HCT116 (cell line): Measurements from ENCODE around the gene LASP1NB.

Source experiments
- ATAC-seq: fragments of 200-7000 bp; cut with Tn5 transposase; 2 replicates; pipeline ENCODE4 v1.9.1; 2020; ENCODE audit warnings: mild to moderate bottlenecking, moderate library complexity
- BruUV-seq: library from RNA; stranded (reverse); fragments of 400-500 nt; replicated peaks from 2 replicates; lab custom pipeline; 2021; lab: Mats Ljungman, UMichigan
- CTCF ChIA-PET: fragments of 300-600 bp; sonication (Branson Sonifier 250); formaldehyde crosslinking; loops from one replicate; lab custom pipeline; 2021; ENCODE audit warnings: antibody characterized with exemption; lab: Charles Lee
- POLR2A ChIA-PET: fragments of 300-600, 350-600 bp; sonication (Branson Sonifier 250); formaldehyde crosslinking; loops from one replicate; lab custom pipeline; 2021; ENCODE audit warnings: antibody characterized with exemption; lab: Charles Lee
- RAD21 ChIA-PET, 2 experiments: fragments of 300-600 bp; sonication (Branson Sonifier 250); formaldehyde crosslinking; loops; one replicate each; lab custom pipeline; 2023; ENCODE audit warnings: low total read pairs in 2 of 2; ENCODE audit not compliant: uncharacterized antibody in 2 of 2, unreplicated experiment in 2 of 2, low non-redundant PET in 1 of 2; lab: Charles Lee
- DNase-seq: peaks from one replicate; pipeline ENCODE4 v3.0.0-alpha.2; 2010; ENCODE audit warnings: low read depth, low spot score
- H2AFZ ChIP-seq: fragments of 200-600 bp; shearing (Covaris generic), sonication (generic); 2 replicates; pipeline ENCODE4 v1.6.1; 2017; ENCODE audit warnings: low read depth, mixed run types, mixed read lengths, antibody characterized with exemption, low read length; ENCODE audit not compliant: poor library complexity, severe bottlenecking
- H3K27ac ChIP-seq: 2 replicates; pipeline ENCODE4 v1.5.1; 2012; ENCODE audit warnings: low read depth, low read length
- H3K27me3 ChIP-seq: fragments of 200-600 bp; sonication (generic); 2 replicates; pipeline ENCODE4 v1.6.1; 2016; ENCODE audit warnings: mixed run types, low read length, mixed read lengths; ENCODE audit not compliant: insufficient read depth
- H3K36me3 ChIP-seq, 2 experiments: fragments of 200-500 bp in 1 of 2; fragments of 200-600 bp in 1 of 2; sonication (Bioruptor generic) in 1 of 2; sonication (generic) in 1 of 2; 2 replicates each; pipeline versions ENCODE4 v1.5.1 to v1.6.1; 2014 to 2016; ENCODE audit warnings: low read length in 2 of 2, inconsistent platforms in 1 of 2, mixed read lengths in 1 of 2, mixed run types in 1 of 2; ENCODE audit not compliant: insufficient read depth in 2 of 2, control insufficient read depth in 1 of 2
- H3K4me1 ChIP-seq, 2 experiments: fragments of 200-600 bp in 1 of 2; sonication (generic) in 1 of 2; 2 replicates each; pipeline versions ENCODE4 v1.5.1 to v1.6.1; 2012 to 2017; ENCODE audit warnings: low read length in 2 of 2, inconsistent platforms in 1 of 2, mild to moderate bottlenecking in 1 of 2, mixed read lengths in 1 of 2, mixed run types in 1 of 2, moderate library complexity in 1 of 2; ENCODE audit not compliant: insufficient read depth in 2 of 2, control insufficient read depth in 1 of 2
- H3K4me2 ChIP-seq: fragments of 200-600 bp; sonication (generic); 2 replicates; pipeline ENCODE4 v1.6.1; 2017; ENCODE audit warnings: mixed run types, low read length, mixed read lengths
- H3K4me3 ChIP-seq, 2 experiments: fragments of 200-600 bp in 1 of 2; sonication (generic) in 1 of 2; replicated peaks in 1 of 2; 2 replicates each; pipeline ENCODE4 v1.5.1; 2011 to 2016; ENCODE audit warnings: low read length in 2 of 2, control low read depth in 1 of 2, low read depth in 1 of 2, mild to moderate bottlenecking in 1 of 2, mixed read lengths in 1 of 2, mixed run types in 1 of 2
- H3K79me2 ChIP-seq: fragments of 200-600 bp; sonication (generic); 2 replicates; pipeline ENCODE4 v1.6.1; 2017; ENCODE audit warnings: mild to moderate bottlenecking, mixed run types, low read length, moderate library complexity, mixed read lengths; ENCODE audit not compliant: insufficient read depth
- H3K9ac ChIP-seq: fragments of 200-600 bp; sonication (generic); 2 replicates; pipeline ENCODE4 v1.6.1; 2016; ENCODE audit warnings: low read length, mixed read lengths
- H3K9me2 ChIP-seq: fragments of 200-600 bp; sonication (generic), shearing (Covaris generic); 2 replicates; pipeline ENCODE4 v1.6.1; 2017; ENCODE audit warnings: mixed run types, mild to moderate bottlenecking, moderate library complexity; ENCODE audit not compliant: insufficient read depth
- H3K9me3 ChIP-seq, 2 experiments: fragments of 200-500 bp in 1 of 2; fragments of 200-600 bp in 1 of 2; sonication (Bioruptor generic) in 1 of 2; sonication (generic) in 1 of 2; 2 replicates each; pipeline ENCODE4 v1.6.1; 2014 to 2017; ENCODE audit warnings: low read length in 2 of 2, mixed read lengths in 2 of 2, inconsistent platforms in 1 of 2, low read depth in 1 of 2, mild to moderate bottlenecking in 1 of 2, mixed run types in 1 of 2, moderate library complexity in 1 of 2; ENCODE audit not compliant: control insufficient read depth in 1 of 2, insufficient read depth in 1 of 2
- H4K20me1 ChIP-seq: fragments of 200-600 bp; sonication (generic), shearing (Covaris generic); 2 replicates; pipeline ENCODE4 v1.6.1; 2017; ENCODE audit warnings: mixed run types, mild to moderate bottlenecking, moderate library complexity; ENCODE audit not compliant: insufficient read depth
- CBX3 ChIP-seq: IDR thresholded peaks from 2 replicates; pipeline ENCODE4 v1.6.1; 2012; ENCODE audit warnings: low read depth
- CEBPB ChIP-seq: IDR thresholded peaks from 2 replicates; pipeline ENCODE4 v1.6.1; 2012; ENCODE audit warnings: low read depth
- ELF1 ChIP-seq: IDR thresholded peaks from 2 replicates; pipeline ENCODE4 v1.6.1; 2012; ENCODE audit warnings: low read depth, borderline replicate concordance
- EZH2 ChIP-seq: fragments of 200-600 bp; sonication (generic); IDR thresholded peaks from 2 replicates; pipeline ENCODE4 v1.6.1; 2017; ENCODE audit warnings: antibody characterized with exemption, mixed run types
- EZH2phosphoT487 ChIP-seq: fragments of 200-600 bp; IDR thresholded peaks from 2 replicates; pipeline ENCODE4 v1.6.1; 2018; ENCODE audit warnings: antibody characterized with exemption, borderline replicate concordance
- FOSL1 ChIP-seq: IDR thresholded peaks from 2 replicates; pipeline ENCODE4 v1.6.1; 2012; ENCODE audit warnings: low read depth
- JUND ChIP-seq: IDR thresholded peaks from 2 replicates; pipeline ENCODE4 v1.6.1; 2012
- POLR2A ChIP-seq: IDR thresholded peaks from 2 replicates; pipeline ENCODE4 v1.7.0; 2011; ENCODE audit warnings: borderline replicate concordance; ENCODE audit not compliant: insufficient read depth, insufficient read length; ENCODE audit errors: extremely low read depth
- RAD21 ChIP-seq: IDR thresholded peaks from 2 replicates; pipeline ENCODE4 v1.6.1; 2012; ENCODE audit warnings: low read depth, mild to moderate bottlenecking
- SIN3A ChIP-seq: IDR thresholded peaks from 2 replicates; pipeline ENCODE4 v1.6.1; 2012; ENCODE audit warnings: low read depth
- SP1 ChIP-seq: IDR thresholded peaks from 2 replicates; pipeline ENCODE4 v1.6.1; 2012; ENCODE audit warnings: low read depth
- SRF ChIP-seq: IDR thresholded peaks from 2 replicates; pipeline ENCODE4 v1.6.1; 2012; ENCODE audit warnings: low read depth
- YY1 ChIP-seq: IDR thresholded peaks from 2 replicates; pipeline ENCODE4 v1.6.1; 2011; ENCODE audit warnings: low read length, low read depth, moderate library complexity, mild to moderate bottlenecking; ENCODE audit not compliant: insufficient replicate concordance; ENCODE audit errors: extremely low read depth
- ZNF274 ChIP-seq: fragments of 200-500 bp; sonication (Bioruptor generic); IDR thresholded peaks from 2 replicates; pipeline ENCODE4 v1.6.1; 2014; ENCODE audit warnings: mild to moderate bottlenecking, low read depth, low read length, inconsistent platforms
- intact Hi-C: fragments of 100-400 bp; cut with micrococcal nuclease; formaldehyde crosslinking; loops from 2 replicates; pipeline ENCODE4 v1.10.0; 2022
- TF ChIP-seq, protein P1 (sequence below): IDR thresholded peaks from 2 replicates; pipeline ENCODE4 v1.6.1; 2012; ENCODE audit warnings: low read depth
- TF ChIP-seq, protein P2 (sequence below): IDR thresholded peaks from 2 replicates; pipeline ENCODE4 v1.6.1; 2012
- TF ChIP-seq, protein P3 (sequence below), 3 experiments: fragments of 200-600 bp in 1 of 3; sonication (generic) in 1 of 3; IDR thresholded peaks in 2 of 3; conservative IDR thresholded peaks in 1 of 3; 2 replicates each; pipeline ENCODE4 v1.5.1; 2012 to 2017; ENCODE audit warnings: low read depth in 2 of 3, low read length in 2 of 3, antibody characterized with exemption in 1 of 3, borderline replicate concordance in 1 of 3, control low read depth in 1 of 3, mild to moderate bottlenecking in 1 of 3, mixed read lengths in 1 of 3, mixed run types in 1 of 3, moderate library complexity in 1 of 3; ENCODE audit not compliant: insufficient read depth in 1 of 3
- TF ChIP-seq, protein P4 (sequence below): IDR thresholded peaks from 2 replicates; pipeline ENCODE4 v1.6.1; 2012

Gene LASP1NB

DNA sequence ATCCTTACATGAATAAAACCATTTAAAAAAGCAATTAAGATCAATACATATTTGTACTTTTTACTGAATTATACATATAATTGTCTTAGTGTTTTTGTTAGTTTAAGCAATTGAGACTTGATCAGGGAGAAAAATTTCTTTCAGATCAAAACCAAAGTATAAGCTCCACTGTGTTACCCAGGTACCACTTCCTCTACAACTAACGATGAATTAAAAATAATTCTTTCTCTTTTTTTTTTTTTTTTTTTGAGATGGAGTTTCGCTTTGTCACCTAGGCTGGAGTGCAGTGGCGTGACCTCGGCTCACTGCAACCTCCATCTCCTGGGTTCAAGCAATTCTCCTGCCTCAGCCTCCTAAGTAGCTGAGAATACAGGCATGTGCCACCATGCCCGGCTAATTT, 35.0 kb downstream of the LASP1NB start:
- POLR2A ChIA-PET = no interaction called here

More for the DNA sequence above, 35.0 kb downstream of the LASP1NB start:
- no peaks in the 10 kb centered on the region for H3K9me3 ChIP-seq
- no peak for ATAC-seq
- H4K20me1 ChIP-seq = no peaks in the 10 kb centered on the region
- BruUV-seq = no TSS peak
- no peak overlapping the region for H3K4me3 ChIP-seq
- no peak for DNase-seq
- no peak overlapping the region for H3K9ac ChIP-seq
- H2AFZ ChIP-seq = no peak overlapping the region
- H3K36me3 ChIP-seq = no peaks in the 10 kb centered on the region
- RAD21 ChIA-PET = no interaction called here
- H3K9me2 ChIP-seq = no peaks in the 10 kb centered on the region
- H3K27me3 ChIP-seq = no peaks in the 10 kb centered on the region
- H3K4me2 ChIP-seq = no peak overlapping the region
- H3K27ac ChIP-seq = no peak overlapping the region
- H3K79me2 ChIP-seq = no peaks in the 10 kb centered on the region
- CTCF ChIA-PET = interaction anchor here (0.6 kb wide), 1 partner anchor 102 kb away, joined by 3 read pairs; no protein-coding TSS in a partner anchor
- intact Hi-C loops = no loop called here
- no peak for TF ChIP-seq SRF
- TF ChIP-seq CEBPB = no peak
- no peak for TF ChIP-seq FOSL1
- TF ChIP-seq, protein P1, sequence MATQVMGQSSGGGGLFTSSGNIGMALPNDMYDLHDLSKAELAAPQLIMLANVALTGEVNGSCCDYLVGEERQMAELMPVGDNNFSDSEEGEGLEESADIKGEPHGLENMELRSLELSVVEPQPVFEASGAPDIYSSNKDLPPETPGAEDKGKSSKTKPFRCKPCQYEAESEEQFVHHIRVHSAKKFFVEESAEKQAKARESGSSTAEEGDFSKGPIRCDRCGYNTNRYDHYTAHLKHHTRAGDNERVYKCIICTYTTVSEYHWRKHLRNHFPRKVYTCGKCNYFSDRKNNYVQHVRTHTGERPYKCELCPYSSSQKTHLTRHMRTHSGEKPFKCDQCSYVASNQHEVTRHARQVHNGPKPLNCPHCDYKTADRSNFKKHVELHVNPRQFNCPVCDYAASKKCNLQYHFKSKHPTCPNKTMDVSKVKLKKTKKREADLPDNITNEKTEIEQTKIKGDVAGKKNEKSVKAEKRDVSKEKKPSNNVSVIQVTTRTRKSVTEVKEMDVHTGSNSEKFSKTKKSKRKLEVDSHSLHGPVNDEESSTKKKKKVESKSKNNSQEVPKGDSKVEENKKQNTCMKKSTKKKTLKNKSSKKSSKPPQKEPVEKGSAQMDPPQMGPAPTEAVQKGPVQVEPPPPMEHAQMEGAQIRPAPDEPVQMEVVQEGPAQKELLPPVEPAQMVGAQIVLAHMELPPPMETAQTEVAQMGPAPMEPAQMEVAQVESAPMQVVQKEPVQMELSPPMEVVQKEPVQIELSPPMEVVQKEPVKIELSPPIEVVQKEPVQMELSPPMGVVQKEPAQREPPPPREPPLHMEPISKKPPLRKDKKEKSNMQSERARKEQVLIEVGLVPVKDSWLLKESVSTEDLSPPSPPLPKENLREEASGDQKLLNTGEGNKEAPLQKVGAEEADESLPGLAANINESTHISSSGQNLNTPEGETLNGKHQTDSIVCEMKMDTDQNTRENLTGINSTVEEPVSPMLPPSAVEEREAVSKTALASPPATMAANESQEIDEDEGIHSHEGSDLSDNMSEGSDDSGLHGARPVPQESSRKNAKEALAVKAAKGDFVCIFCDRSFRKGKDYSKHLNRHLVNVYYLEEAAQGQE = no peak
- TF ChIP-seq, protein P2, sequence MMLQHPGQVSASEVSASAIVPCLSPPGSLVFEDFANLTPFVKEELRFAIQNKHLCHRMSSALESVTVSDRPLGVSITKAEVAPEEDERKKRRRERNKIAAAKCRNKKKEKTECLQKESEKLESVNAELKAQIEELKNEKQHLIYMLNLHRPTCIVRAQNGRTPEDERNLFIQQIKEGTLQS = no peak
- no peak for TF ChIP-seq SIN3A
- TF ChIP-seq ZNF274 = no peak
- TF ChIP-seq, protein P3, sequence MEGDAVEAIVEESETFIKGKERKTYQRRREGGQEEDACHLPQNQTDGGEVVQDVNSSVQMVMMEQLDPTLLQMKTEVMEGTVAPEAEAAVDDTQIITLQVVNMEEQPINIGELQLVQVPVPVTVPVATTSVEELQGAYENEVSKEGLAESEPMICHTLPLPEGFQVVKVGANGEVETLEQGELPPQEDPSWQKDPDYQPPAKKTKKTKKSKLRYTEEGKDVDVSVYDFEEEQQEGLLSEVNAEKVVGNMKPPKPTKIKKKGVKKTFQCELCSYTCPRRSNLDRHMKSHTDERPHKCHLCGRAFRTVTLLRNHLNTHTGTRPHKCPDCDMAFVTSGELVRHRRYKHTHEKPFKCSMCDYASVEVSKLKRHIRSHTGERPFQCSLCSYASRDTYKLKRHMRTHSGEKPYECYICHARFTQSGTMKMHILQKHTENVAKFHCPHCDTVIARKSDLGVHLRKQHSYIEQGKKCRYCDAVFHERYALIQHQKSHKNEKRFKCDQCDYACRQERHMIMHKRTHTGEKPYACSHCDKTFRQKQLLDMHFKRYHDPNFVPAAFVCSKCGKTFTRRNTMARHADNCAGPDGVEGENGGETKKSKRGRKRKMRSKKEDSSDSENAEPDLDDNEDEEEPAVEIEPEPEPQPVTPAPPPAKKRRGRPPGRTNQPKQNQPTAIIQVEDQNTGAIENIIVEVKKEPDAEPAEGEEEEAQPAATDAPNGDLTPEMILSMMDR (IDR thresholded peaks at IDR 0.05 in 2 of 3, conservative IDR thresholded peaks at IDR 0.05 in 1 of 3; ENCODE audit: borderline replicate concordance in 1 of 3, insufficient read depth in 1 of 3, low read depth in 2 of 3, low read length in 2 of 3) = no peak
- no peak for TF ChIP-seq YY1
- TF ChIP-seq EZH2phosphoT487 = no peak
- no peak for TF ChIP-seq JUND
- TF ChIP-seq SP1 = no peak
- no peak for TF ChIP-seq POLR2A
- no peak for TF ChIP-seq EZH2
- TF ChIP-seq, protein P4, sequence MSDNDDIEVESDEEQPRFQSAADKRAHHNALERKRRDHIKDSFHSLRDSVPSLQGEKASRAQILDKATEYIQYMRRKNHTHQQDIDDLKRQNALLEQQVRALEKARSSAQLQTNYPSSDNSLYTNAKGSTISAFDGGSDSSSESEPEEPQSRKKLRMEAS = no peak
- TF ChIP-seq ELF1 = no peak
- TF ChIP-seq RAD21 = no peak
- no peak for TF ChIP-seq CBX3
- H3K4me1 ChIP-seq = peaks cover 0 to 17% of the 10 kb centered on the region in 2 experiments; a peak in 2 of 4 replicates
